Stimulated activated CD4-positive, alpha-beta T cell treated with anti-CD3 and anti-CD28 coated beads, Interleukin-1b, Interleukin-23, amount 100 ng/mL, for 1 hour (primary cell): ENCODE results near the gene ADSS1.

Experiments
- DNase-seq, 2 donors: peaks; one replicate each; pipeline ENCODE4 v3.0.0-alpha.2; 2020; ENCODE audit warnings: low read depth in 2 of 2

Gene ADSS1

DNA sequence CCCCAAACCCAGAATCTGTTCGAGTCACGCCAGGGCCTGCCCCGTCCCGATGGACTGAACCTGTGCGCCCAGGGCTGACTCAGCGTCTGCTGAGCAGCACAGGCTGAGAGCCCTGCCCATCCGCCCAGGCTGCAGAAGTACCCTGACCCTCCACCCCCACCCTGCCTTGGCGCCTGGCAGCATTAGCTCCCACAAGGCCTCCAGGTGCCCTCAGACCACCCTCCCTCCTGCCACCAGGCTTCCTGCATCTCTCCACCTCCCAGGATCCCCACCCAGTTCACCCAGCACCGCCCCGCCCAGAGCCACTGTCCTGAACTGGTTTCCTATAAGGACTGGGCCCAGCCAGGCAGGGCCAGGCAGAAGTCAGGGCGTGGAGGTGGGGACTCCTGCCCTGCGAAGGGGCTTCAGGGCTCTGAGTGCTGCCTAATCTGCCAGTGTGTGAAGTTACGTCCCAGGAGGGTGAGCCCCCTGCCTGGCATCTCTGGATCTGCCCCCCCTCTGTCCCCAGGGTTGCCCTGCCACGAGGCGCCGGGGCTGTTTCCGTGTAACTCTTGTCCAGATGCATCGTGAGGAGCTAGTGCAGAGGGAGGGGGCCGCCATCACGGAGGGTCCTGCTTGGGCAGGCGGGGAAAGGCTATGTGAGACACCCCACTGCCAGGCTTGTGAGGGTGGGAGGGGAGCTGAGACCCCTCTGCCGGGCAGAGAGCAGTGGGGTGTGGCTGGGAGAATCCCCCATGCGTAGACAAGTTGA, 9.1 kb downstream of the ADSS1 start:
- DNase-seq, result no peak

- no peak for DNase-seq
Measured at GRCh38 chr14:104734051-104734587, 10.1 kb downstream of the ADSS1 start.

DNA sequence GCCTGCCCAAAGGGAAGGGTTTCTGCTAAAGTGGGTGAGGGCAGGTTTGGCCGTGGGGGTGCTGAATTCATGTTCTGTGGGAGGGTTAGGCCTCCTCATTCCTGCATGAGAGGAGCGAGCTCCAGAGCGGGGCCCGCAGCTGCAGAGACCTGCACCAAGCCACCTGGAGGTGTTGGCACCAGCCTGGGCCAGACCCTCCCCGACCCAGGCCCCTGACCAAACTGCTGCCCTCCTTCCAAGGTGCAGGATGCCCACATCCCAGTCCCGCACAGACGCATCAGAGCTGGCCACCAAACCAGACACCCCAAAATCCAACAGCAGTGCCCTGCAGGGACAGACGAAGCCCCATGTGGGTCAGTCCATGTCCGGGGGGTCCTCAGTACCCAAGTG, 10.6 kb downstream of the ADSS1 start:
- DNase-seq, result no peak

DNA sequence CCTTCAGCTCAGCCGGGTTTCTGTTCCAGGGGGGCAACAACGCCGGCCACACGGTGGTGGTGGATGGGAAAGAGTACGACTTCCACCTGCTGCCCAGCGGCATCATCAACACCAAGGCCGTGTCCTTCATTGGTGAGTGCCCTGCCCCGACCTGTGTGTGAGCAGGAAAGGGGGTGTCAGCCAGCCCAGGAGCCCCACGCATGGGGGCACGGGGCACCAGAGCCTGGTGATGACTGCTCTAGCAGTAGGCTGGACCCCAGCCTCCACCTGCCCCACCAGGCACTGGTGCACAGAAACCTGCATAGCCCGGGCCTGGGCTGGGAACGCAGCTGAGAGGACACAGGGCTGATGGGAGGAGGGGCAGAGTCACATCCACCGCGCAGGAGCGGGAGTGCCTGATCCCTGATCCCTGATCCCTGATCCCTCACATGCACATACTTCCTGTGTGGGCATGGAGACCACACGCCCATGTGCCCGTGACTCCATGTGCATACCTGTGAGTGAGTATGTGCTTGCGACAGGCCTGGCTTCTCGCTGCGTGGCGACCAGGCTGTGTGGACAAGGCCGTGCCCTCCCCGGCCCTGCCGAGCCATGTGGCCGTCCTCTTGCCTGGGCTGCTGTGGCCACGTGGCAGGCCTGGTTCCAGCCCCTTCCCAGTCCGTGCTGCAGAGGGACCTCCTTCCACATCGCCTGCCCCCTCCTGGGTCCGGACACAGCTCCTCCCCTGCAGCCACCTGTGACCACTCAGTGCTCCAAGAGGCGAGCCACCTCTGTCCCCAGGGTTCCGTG, 11.2 kb downstream of the ADSS1 start:
- no peak for DNase-seq

DNA sequence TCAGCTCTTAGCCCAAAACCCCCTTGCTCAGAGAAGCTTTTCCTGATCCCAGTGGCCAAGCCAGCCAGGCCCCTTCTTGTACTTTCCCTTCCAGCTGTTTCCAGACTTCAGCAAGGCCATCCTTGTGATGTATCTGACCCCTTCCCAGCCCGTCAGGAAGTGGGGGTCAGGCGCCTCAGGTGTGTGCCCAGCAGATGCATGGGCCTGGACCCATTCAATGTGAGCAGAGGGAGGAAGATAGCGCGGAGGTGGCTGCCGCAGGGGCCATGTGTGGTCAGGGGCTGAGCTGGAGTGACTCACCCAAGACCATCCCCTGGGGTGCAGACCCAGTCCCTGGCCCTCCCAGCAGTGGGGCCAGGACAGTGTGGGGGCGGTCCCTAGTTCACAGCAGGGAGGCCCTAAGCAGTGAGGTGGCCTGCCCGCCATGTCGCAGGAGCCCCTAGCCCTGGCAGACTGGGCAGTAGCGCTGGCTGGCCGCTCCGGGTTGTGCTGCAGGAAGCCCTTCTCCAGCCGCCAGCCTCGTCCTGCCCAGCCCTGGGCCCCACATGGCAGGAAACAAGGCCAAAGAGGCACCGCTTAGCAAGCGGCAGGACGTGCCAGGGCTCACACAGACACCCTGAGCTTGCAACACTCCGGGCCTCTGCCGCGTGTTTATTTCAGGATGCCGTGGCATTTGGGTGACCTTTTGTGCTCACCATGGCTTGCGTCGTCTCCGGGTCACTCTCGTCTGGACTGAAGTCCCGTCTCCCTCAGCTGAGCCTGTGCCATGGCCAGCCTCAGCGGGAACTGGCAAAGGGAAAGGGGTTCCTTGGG, 12.0 kb downstream of the ADSS1 start:
- no peak for DNase-seq

GRCh38 chr14:104738375-104739019, 14.5 kb downstream of the ADSS1 start:
- DNase-seq, result no peak

DNA sequence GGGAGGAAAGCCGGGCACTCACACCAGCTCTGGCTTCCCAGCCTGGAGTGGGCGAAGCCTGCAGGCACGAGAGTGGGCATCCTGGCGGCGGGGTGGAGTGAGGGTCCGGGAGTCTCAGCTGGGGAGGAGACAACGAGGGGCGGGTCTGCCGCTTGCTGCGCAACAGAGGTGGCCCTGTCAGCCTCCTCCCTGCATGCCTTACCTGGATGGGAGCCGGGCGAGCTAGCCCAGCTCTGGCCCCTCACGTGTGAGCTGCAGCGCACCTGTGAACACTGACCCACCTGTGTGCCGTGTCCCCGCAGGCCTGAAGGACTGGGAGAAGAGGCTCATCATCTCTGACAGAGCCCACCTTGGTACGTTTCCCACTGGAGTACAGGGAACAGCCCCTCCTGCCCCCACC, 15.0 kb downstream of the ADSS1 start:
- DNase-seq, result no peak

DNA sequence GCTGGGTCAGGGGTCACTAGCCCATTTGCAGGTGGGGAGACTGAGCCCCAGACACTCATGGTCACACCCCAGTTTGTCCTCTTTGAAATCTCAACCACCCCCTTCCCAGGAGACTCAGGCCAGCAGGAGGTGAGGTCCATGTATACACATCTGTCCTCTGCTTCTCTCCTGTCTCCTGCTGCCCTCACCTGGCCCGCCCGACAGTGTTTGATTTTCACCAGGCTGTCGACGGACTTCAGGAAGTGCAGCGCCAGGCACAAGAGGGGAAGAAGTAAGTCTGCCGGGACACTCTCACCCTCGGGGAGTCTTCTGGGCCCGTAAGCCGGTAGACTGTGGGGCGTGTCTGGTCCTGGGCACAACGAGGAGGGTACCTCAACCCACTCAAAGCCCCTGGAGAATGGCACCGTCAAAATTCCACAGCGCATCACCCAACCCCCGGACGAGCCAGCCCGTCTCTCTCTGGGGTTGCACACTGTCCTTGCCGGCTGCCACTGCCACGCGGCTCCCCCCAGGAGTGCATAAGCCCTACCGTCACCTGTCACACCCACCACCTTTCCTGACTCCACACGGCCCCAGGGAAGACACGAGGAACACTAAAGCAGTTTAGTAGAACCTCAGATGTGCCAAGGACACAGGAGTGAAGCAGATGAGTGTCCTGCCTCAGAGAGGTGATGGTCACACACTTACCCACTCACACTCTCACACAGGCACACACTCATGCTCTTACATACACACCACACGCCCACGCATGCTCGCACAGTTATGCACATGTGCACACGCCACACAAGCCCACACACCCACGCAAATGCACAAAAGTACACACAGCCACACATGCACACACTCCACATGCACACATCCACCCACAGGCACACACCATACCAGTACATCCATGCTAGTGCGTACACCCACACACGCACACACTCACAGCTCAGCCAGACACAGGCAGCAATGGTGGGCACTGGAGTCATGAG, 15.8 kb downstream of the ADSS1 start:
- DNase-seq, result no peak

DNA sequence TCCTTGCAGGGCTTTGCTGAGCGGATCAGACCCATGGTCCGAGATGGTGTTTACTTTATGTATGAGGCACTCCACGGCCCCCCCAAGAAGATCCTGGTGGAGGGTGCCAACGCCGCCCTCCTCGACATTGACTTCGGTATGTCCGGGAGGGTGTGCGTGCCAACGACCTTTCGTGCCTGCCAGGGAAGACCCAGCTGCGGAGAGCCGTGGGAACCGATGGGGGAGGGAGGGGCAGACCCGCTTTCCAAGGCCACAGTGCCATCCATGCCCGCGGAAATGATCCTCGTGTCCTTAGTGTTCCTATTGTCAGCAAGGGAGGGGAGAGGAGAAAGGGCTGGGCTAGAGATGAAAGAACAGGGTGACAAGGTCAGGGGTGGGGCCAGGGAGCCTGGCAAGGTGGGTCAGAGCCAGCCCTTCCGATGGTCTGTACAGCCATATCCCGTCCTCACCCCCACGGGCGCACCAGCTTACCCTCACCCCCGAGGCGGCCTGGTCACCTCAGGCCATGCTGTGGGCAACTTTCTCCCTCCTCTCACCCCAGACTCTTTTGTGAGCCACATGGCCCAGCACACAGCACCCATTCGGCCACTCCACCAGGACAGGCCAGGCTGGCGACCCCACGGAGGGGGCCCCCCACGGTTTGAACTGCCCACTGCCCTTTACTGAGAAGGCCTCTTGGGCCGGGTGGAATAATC, 17.2 kb downstream of the ADSS1 start:
- no peak for DNase-seq

- DNase-seq, result no peak
Measured at GRCh38 chr14:104741803-104742251, 17.8 kb downstream of the ADSS1 start.

DNA sequence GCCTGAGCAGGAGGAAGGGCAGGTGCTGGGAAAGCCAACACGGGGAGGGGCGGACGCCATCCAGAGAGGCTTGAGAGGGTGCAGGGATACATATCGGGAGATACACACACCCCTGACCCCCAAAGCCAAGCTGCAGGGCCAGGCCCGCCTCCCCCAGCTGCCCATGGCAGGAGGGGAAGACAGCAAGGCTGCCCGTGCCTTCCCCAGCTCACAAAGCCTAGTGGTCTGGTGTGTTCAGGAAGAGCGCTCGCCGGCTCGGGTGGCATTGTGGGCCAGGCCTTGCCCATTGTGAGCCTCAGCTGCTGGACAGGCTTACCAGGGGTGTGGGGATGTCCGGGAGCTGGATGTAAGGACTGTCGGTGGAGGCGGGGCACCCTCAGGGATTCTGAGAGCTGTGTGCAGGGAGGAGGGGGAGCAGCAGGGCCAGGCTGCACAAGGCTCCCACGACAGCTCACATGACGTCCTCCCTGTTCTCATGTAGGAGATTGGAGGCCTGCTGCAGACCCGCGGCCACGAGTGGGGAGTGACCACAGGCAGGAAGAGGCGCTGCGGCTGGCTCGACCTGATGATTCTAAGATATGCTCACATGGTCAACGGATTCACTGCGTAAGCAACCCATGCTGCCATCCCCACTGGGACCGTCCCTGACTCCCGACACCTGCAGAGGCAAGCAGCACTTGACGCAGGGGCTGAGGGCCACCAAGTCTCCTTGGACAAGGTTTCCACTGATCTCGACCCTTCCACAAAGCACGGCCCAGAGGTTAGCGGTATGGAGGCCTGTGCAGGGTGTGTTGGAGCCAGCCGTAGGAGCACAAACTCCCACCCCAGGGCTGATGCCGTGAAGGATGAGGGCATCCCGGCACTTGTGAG, 18.8 kb downstream of the ADSS1 start:
- DNase-seq, result no peak

DNA sequence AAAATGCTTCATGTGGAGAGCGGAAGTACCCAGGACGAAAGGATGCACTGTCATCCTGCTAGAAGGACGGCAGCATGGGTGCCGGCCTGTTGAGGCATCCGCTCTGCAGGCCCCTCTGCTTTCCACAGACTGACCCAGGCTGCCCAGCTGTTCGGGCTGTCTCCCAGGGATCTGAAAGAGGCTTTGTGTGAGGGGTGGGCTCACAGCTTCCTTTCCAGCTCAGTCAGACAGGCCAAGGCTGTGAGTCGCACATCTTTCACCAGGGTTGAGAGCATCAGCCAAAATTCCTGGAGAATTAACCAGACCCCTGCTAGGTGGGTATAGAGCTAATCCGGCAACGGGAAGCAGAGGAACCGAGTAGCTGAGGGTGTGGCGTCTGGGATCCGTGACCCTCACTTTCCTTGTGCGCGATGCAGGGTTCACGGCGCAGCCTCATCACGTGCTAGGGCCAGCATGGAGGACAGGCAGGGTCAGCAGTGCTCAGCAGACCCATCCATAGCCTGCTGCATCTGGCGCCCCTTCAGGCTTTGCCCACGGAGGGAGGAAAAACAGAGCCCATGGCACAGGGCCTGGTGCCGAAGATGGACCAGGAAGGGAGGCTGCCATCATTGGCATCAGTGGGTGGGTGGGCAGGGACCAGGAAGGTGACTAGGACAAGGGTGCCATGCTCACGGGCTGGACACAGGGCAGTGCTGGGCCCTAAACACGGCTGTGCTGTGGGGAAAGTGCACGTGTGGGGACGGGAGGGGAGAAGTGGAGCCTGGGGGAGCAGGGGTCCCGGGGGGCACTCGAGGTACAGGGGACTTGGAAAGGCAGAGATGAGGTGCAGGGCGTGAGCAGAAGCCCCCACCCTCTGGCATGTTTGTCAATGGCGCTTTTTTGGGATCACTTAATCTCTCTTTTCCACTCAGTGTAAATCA, 19.7 kb downstream of the ADSS1 start:
- no peak for DNase-seq

- DNase-seq, result no peak
Measured at GRCh38 chr14:104744484-104744883, 20.5 kb downstream of the ADSS1 start.

DNA sequence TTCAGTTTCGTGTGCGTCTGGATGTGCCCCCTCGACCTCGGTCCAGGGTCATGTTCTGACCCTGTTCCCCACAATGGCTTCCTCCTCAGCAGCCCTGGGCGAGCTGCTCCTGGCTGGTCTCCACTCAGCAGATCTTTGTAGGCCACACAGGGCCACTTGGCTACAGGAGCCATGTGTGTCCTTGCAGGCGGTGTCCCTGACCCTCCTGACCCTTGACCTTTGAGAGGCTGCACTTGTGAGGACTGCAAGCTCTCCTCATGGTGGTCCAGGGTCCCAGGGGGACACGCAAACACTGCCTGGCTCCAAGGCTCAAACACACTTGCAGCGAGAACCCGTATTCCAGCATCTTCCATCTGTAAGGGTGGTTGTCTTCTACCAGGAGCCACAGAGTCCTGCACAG, 21.4 kb downstream of the ADSS1 start:
- DNase-seq, result no peak

GRCh38 chr14:104746071-104746545, 22.1 kb downstream of the ADSS1 start:
- no peak for DNase-seq

GRCh38 chr14:104746934-104747481, 23.0 kb downstream of the ADSS1 start:
- no peak for DNase-seq

DNA sequence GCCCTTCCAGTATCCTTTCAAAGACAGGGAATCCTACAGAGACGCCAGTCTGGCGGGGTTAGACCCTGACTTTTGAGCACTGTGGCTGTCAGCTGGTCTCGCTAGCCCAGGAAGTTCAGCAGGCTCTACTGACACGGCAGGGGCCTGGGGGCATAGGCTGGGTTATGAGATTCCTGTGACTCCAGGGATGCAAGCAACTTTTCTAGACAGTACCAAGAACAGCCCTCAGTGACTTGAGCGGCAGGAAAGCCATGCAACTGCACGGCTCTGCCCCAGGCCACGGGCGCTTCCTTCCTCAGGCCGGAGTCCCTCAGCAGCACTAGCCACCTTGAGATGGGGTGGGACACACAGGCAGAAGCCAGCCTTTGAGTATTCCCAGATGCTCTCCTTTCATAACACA, 23.8 kb downstream of the ADSS1 start:
- no peak for DNase-seq
